Endothelial cell of umbilical vein (primary cell): ENCODE results near the gene EPB41L1.

Source experiments
- CTCF ChIP-seq, 2 donors: IDR thresholded peaks; 1 replicate in 1 of 2; 2 replicates in 1 of 2; pipeline ENCODE4 v1.5.1; 2011; ENCODE audit warnings: low read length in 2 of 2, mild to moderate bottlenecking in 2 of 2, moderate library complexity in 2 of 2, control low read depth in 1 of 2, inconsistent platforms in 1 of 2, low read depth in 1 of 2; ENCODE audit not compliant: insufficient read depth in 1 of 2; ENCODE audit errors: extremely low read depth in 1 of 2
- EZH2 ChIP-seq: IDR thresholded peaks from 2 replicates; pipeline ENCODE4 v1.6.1; 2012; ENCODE audit warnings: borderline replicate concordance, low read depth, mild to moderate bottlenecking, moderate library complexity, low read length, inconsistent platforms; ENCODE audit not compliant: severe bottlenecking
- FOS ChIP-seq: IDR thresholded peaks from 2 replicates; pipeline ENCODE4 v1.6.1; 2011; ENCODE audit warnings: mild to moderate bottlenecking, low read length, moderate library complexity, borderline replicate concordance; ENCODE audit not compliant: insufficient read depth
- GATA2 ChIP-seq: IDR thresholded peaks from 2 replicates; pipeline ENCODE4 v1.7.0; 2011; ENCODE audit warnings: low read depth, mild to moderate bottlenecking, moderate library complexity, mixed read lengths, low read length; ENCODE audit not compliant: insufficient read length, insufficient read depth
- MYC ChIP-seq: IDR thresholded peaks from one replicate; pipeline ENCODE4 v1.6.1; 2011; ENCODE audit warnings: mild to moderate bottlenecking, low read depth, low read length
- POLR2A ChIP-seq: IDR thresholded peaks from 2 replicates; pipeline ENCODE4 v1.6.1; 2012; ENCODE audit warnings: low read depth, mild to moderate bottlenecking, control low read depth, low read length
- POLR2AphosphoS5 ChIP-seq: IDR thresholded peaks from 2 replicates; pipeline ENCODE4 v1.6.1; 2012; ENCODE audit warnings: low read depth, mild to moderate bottlenecking, control low read depth, low read length, moderate library complexity; ENCODE audit not compliant: insufficient read depth
- TF ChIP-seq, protein P1 (sequence below): IDR thresholded peaks from 2 replicates; pipeline ENCODE4 v1.6.1; 2011; ENCODE audit not compliant: insufficient read depth, insufficient read length

DNA sequence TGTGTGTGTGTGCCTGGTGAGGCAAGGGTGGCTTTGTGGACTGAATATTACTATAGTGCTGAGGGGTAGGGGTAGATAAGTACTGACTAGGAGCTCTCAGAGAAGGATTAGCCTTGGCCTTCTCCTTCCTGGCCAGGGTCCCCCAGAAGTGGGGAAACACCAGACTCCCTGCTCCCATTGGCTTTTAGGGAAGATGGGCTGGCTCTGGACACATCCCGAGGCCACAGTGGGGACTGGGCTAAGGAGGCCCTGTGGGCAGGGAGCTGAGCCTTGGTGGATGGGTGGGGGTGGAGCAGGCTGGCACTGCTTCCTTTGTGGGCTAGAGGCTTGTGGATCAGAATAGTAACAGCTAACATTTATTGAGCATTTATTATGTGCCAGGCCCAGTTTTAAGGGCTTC, 3.1 kb downstream of the EPB41L1 start:
- TF ChIP-seq POLR2AphosphoS5 (no peak), POLR2A (no peak), MYC (no peak), CTCF (IDR thresholded peaks at IDR 0.05; ENCODE audit: extremely low read depth in 1 of 2, insufficient read depth in 1 of 2, low read depth in 1 of 2, low read length in 2 of 2) (no peak), GATA2 (no peak), EZH2 (no peak), FOS (no peak)
- TF ChIP-seq, protein P1, sequence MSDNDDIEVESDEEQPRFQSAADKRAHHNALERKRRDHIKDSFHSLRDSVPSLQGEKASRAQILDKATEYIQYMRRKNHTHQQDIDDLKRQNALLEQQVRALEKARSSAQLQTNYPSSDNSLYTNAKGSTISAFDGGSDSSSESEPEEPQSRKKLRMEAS: no peak
